Astrocyte of the cerebellum (primary cell): ENCODE data around the gene NFIA.

Source experiments
- DNase-seq: peaks from one replicate; pipeline ENCODE4 v3.0.0-alpha.2; 2011; ENCODE audit warnings: low read depth
- H3K4me3 ChIP-seq: 2 replicates; pipeline ENCODE4 v1.5.1; 2011; ENCODE audit warnings: mild to moderate bottlenecking, low read depth, low read length, moderate library complexity
- CTCF ChIP-seq: IDR thresholded peaks from 2 replicates; pipeline ENCODE4 v1.5.1; 2012; ENCODE audit warnings: low read length, low read depth, moderate library complexity, mild to moderate bottlenecking; ENCODE audit errors: missing control alignments
- in situ Hi-C: cut with HindIII; loops from 2 replicates; pipeline ENCODE4 v1.10.0; 2017; ENCODE audit warnings: low sequenced_read_pairs

The NFIA gene

GRCh38 chr1:61053712-61054600, 28.4 kb upstream of the NFIA start:
- in situ Hi-C loops, result no loop called here
- TF ChIP-seq CTCF, result no peak
- no peak for DNase-seq
- peak overlapping the region; percentile 7 for H3K4me3 ChIP-seq

- no peak overlapping the region for H3K4me3 ChIP-seq
- no peak for TF ChIP-seq CTCF
- in situ Hi-C loops, result no loop called here
- no peak for DNase-seq
These were observed 27.8 kb upstream of the NFIA start for GRCh38 chr1:61054601-61054993.

GRCh38 chr1:61055110-61055614, 27.2 kb upstream of the NFIA start:
- TF ChIP-seq CTCF, result no peak
- in situ Hi-C loops, result no loop called here
- H3K4me3 ChIP-seq, result no peak overlapping the region
- DNase-seq, result no peak

- no peak for DNase-seq
- no peak for TF ChIP-seq CTCF
- in situ Hi-C loops, result no loop called here
- peak overlapping the region; percentile 67 for H3K4me3 ChIP-seq
These were observed 26.2 kb upstream of the NFIA start for GRCh38 chr1:61056196-61056572.

- no peak for DNase-seq
These were observed 25.6 kb upstream of the NFIA start for GRCh38 chr1:61056573-61057439.

More at GRCh38 chr1:61056573-61057439, 25.6 kb upstream of the NFIA start:
- peak overlapping the region; percentile 67 for H3K4me3 ChIP-seq
- TF ChIP-seq CTCF, result no peak
- in situ Hi-C loops, result no loop called here
